ENCODE data around the gene P2RX6. TPM values are rescaled to one million over a fixed set of nuclear protein-coding genes. Genes with fewer than 3 reads are reported as not detected.

P2RX6 gene
- total and polyA plus RNA-seq, 9 of the 15 experiments (the other 6 are each of a cell fraction or from before 2014, with no cell fraction given) = 0.01 to 3.9 (median 1.5) TPM; not detected in 1

DNA sequence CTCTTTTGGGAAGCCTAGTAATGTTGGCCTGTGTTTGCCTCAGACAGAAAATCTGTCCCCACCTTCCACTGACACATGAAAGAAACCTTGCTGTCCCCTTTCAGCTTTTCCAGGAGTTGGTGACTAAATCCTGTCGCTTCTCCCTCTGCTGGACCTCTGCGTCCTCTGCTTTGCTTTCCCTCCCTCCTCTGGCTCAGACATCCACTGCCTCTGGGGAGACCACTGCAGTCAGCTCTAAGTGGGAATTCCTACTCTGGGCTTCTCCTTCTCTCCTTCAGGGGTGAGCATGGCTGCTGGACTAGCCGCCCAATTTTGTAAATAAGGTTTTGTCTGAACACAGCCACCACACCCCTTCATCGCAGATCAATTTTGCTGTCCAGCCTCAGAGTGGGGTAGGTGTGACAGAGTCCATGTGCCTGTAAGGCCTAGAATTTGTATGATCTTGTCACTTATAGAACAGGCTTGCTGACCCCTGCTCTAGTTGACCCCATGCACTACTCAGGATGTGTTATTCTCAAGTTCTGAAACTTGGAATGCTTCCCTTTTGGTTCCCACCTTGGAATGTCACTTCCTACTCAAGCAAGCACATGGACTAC lies 53.8 kb downstream of the P2RX6 start (continued):
- TF ChIP-seq, protein P1, sequence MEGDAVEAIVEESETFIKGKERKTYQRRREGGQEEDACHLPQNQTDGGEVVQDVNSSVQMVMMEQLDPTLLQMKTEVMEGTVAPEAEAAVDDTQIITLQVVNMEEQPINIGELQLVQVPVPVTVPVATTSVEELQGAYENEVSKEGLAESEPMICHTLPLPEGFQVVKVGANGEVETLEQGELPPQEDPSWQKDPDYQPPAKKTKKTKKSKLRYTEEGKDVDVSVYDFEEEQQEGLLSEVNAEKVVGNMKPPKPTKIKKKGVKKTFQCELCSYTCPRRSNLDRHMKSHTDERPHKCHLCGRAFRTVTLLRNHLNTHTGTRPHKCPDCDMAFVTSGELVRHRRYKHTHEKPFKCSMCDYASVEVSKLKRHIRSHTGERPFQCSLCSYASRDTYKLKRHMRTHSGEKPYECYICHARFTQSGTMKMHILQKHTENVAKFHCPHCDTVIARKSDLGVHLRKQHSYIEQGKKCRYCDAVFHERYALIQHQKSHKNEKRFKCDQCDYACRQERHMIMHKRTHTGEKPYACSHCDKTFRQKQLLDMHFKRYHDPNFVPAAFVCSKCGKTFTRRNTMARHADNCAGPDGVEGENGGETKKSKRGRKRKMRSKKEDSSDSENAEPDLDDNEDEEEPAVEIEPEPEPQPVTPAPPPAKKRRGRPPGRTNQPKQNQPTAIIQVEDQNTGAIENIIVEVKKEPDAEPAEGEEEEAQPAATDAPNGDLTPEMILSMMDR (IDR thresholded peaks at IDR 0.05 in 2 of 3, conservative IDR thresholded peaks at IDR 0.05 in 1 of 3; ENCODE audit: insufficient read depth in 2 of 3, low read depth in 1 of 3, low read length in 3 of 3) = peak; percentile 25 to 44 (median 33); a peak in 3 of 6 replicates
- TF ChIP-seq, protein P2, sequence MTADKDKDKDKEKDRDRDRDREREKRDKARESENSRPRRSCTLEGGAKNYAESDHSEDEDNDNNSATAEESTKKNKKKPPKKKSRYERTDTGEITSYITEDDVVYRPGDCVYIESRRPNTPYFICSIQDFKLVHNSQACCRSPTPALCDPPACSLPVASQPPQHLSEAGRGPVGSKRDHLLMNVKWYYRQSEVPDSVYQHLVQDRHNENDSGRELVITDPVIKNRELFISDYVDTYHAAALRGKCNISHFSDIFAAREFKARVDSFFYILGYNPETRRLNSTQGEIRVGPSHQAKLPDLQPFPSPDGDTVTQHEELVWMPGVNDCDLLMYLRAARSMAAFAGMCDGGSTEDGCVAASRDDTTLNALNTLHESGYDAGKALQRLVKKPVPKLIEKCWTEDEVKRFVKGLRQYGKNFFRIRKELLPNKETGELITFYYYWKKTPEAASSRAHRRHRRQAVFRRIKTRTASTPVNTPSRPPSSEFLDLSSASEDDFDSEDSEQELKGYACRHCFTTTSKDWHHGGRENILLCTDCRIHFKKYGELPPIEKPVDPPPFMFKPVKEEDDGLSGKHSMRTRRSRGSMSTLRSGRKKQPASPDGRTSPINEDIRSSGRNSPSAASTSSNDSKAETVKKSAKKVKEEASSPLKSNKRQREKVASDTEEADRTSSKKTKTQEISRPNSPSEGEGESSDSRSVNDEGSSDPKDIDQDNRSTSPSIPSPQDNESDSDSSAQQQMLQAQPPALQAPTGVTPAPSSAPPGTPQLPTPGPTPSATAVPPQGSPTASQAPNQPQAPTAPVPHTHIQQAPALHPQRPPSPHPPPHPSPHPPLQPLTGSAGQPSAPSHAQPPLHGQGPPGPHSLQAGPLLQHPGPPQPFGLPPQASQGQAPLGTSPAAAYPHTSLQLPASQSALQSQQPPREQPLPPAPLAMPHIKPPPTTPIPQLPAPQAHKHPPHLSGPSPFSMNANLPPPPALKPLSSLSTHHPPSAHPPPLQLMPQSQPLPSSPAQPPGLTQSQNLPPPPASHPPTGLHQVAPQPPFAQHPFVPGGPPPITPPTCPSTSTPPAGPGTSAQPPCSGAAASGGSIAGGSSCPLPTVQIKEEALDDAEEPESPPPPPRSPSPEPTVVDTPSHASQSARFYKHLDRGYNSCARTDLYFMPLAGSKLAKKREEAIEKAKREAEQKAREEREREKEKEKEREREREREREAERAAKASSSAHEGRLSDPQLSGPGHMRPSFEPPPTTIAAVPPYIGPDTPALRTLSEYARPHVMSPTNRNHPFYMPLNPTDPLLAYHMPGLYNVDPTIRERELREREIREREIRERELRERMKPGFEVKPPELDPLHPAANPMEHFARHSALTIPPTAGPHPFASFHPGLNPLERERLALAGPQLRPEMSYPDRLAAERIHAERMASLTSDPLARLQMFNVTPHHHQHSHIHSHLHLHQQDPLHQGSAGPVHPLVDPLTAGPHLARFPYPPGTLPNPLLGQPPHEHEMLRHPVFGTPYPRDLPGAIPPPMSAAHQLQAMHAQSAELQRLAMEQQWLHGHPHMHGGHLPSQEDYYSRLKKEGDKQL (CRISPR knock-in tag; IDR thresholded peaks at IDR 0.05; ENCODE audit: borderline replicate concordance) = no peak
- TF ChIP-seq, protein P3, sequence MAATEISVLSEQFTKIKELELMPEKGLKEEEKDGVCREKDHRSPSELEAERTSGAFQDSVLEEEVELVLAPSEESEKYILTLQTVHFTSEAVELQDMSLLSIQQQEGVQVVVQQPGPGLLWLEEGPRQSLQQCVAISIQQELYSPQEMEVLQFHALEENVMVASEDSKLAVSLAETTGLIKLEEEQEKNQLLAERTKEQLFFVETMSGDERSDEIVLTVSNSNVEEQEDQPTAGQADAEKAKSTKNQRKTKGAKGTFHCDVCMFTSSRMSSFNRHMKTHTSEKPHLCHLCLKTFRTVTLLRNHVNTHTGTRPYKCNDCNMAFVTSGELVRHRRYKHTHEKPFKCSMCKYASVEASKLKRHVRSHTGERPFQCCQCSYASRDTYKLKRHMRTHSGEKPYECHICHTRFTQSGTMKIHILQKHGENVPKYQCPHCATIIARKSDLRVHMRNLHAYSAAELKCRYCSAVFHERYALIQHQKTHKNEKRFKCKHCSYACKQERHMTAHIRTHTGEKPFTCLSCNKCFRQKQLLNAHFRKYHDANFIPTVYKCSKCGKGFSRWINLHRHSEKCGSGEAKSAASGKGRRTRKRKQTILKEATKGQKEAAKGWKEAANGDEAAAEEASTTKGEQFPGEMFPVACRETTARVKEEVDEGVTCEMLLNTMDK (IDR thresholded peaks at IDR 0.05; ENCODE audit: borderline replicate concordance, insufficient read depth, low read depth, low read length, poor library complexity, severe bottlenecking) = peak; percentile 17
- TF ChIP-seq, protein P4, sequence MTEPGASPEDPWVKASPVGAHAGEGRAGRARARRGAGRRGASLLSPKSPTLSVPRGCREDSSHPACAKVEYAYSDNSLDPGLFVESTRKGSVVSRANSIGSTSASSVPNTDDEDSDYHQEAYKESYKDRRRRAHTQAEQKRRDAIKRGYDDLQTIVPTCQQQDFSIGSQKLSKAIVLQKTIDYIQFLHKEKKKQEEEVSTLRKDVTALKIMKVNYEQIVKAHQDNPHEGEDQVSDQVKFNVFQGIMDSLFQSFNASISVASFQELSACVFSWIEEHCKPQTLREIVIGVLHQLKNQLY (CRISPR knock-in tag; conservative IDR thresholded peaks at IDR 0.05) = no peak
- TF ChIP-seq, protein P5, sequence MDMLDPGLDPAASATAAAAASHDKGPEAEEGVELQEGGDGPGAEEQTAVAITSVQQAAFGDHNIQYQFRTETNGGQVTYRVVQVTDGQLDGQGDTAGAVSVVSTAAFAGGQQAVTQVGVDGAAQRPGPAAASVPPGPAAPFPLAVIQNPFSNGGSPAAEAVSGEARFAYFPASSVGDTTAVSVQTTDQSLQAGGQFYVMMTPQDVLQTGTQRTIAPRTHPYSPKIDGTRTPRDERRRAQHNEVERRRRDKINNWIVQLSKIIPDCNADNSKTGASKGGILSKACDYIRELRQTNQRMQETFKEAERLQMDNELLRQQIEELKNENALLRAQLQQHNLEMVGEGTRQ (CRISPR knock-in tag; IDR thresholded peaks at IDR 0.05) = no peak
- TF ChIP-seq SP1 (CRISPR knock-in tag; IDR thresholded peaks at IDR 0.05) = no peak
- TF ChIP-seq POLR2H (tag; IDR thresholded peaks at IDR 0.05; ENCODE audit: low read depth) = no peak
- no peak for TF ChIP-seq RFX1 (IDR thresholded peaks at IDR 0.05)
- TF ChIP-seq FOXA3 (CRISPR knock-in tag; conservative IDR thresholded peaks at IDR 0.05 in 1 of 2, IDR thresholded peaks at IDR 0.05 in 1 of 2) = peak in 1 of 2 experiments; percentile 69; a peak in 1 of 4 replicates
- no peak for TF ChIP-seq NFRKB (IDR thresholded peaks at IDR 0.05; ENCODE audit: low read depth)
- TF ChIP-seq SAP30 (IDR thresholded peaks at IDR 0.05; ENCODE audit: borderline replicate concordance, insufficient read depth, low read depth, low read length, poor library complexity, severe bottlenecking) = peak; percentile 17
- 0 out of 4 replicates have a peak, but pooled peaks of 1 of the 2 experiments have one; percentile 37 for TF ChIP-seq SIN3A (IDR thresholded peaks at IDR 0.05; ENCODE audit: borderline replicate concordance in 2 of 2, control insufficient read depth in 1 of 2, low read depth in 2 of 2, low read length in 2 of 2)
- no peak for TF ChIP-seq NELFE (IDR thresholded peaks at IDR 0.05; ENCODE audit: insufficient read depth, insufficient read length)

All from K562 (cell line).